Measurements from ENCODE around the gene FOXI2.

Gene FOXI2

GRCh38 chr10:127736915-127737562 lies at the start of gene FOXI2:
FOXI2 (plus strand) TSS chr10:127737185; CDS start chr10:127737274, 89 bp downstream.
- DNase-seq: no peak

- no peak for DNase-seq
Observed at GRCh38 chr10:127687548-127687947, 49.4 kb upstream of the FOXI2 start.

- DNase-seq: no peak
Observed at GRCh38 chr10:127690176-127690835, 46.7 kb upstream of the FOXI2 start.

- no peak for DNase-seq
Observed at GRCh38 chr10:127694580-127695193, 42.3 kb upstream of the FOXI2 start.

GRCh38 chr10:127695431-127695830 lies 41.6 kb upstream of the FOXI2 start:
- no peak for DNase-seq

GRCh38 chr10:127698886-127699285 lies 38.1 kb upstream of the FOXI2 start:
- no peak for DNase-seq

GRCh38 chr10:127699311-127699710 lies 37.7 kb upstream of the FOXI2 start:
- DNase-seq: no peak

- no peak for DNase-seq
Observed at GRCh38 chr10:127702271-127702670, 34.7 kb upstream of the FOXI2 start.

- DNase-seq: no peak
Observed at GRCh38 chr10:127715249-127715648, 21.7 kb upstream of the FOXI2 start.

- DNase-seq: no peak
Observed at GRCh38 chr10:127715782-127716378, 21.1 kb upstream of the FOXI2 start.

- DNase-seq: no peak
Observed at GRCh38 chr10:127720142-127720541, 16.8 kb upstream of the FOXI2 start.

- no peak for DNase-seq
Observed at GRCh38 chr10:127720903-127721302, 16.1 kb upstream of the FOXI2 start.

- DNase-seq: no peak
Observed at GRCh38 chr10:127734753-127735152, 2.2 kb upstream of the FOXI2 start.

GRCh38 chr10:127735156-127735555 lies 1.8 kb upstream of the FOXI2 start:
- no peak for DNase-seq

GRCh38 chr10:127735723-127736221 lies 1.2 kb upstream of the FOXI2 start:
- DNase-seq: no peak

- no peak for DNase-seq
Observed at GRCh38 chr10:127736222-127736914, 617 bp upstream of the FOXI2 start.

GRCh38 chr10:127737563-127738511 lies 852 bp downstream of the FOXI2 start:
- no peak for DNase-seq

- no peak for DNase-seq
Observed at GRCh38 chr10:127738512-127739424, 1.8 kb downstream of the FOXI2 start.

- DNase-seq: no peak
Observed at GRCh38 chr10:127739908-127740307, 2.9 kb downstream of the FOXI2 start.

- no peak for DNase-seq
Observed at GRCh38 chr10:127740596-127740995, 3.6 kb downstream of the FOXI2 start.

GRCh38 chr10:127743205-127743604 lies 6.2 kb downstream of the FOXI2 start:
- no peak for DNase-seq

Measured in CD4-positive, alpha-beta T cell treated with Interleukin-15 for 1 hour (primary cell).